ENCODE measurements around the gene CRTAC1.

Gene CRTAC1

GRCh38 chr10:97895084-97895483, 135.3 kb downstream of the CRTAC1 start:
- Mint-ChIP-seq H3K4me1 (ENCODE audit: low read depth) (no peaks in the 10 kb centered on the region), H3K27me3 (peaks cover 5% of the 10 kb centered on the region), H3K4me3 (no peak overlapping the region), H3K36me3 (ENCODE audit: low read depth) (no peaks in the 10 kb centered on the region), H3K9me3 (no peaks in the 10 kb centered on the region), H3K27ac (no peak overlapping the region)
- DNase-seq = no peak

GRCh38 chr10:97894092-97894491, 136.3 kb downstream of the CRTAC1 start:
- Mint-ChIP-seq H3K4me3 (no peak overlapping the region), H3K9me3 (no peaks in the 10 kb centered on the region), H3K36me3 (ENCODE audit: low read depth) (no peaks in the 10 kb centered on the region), H3K27ac (no peak overlapping the region), H3K27me3 (peaks cover 5% of the 10 kb centered on the region), H3K4me1 (ENCODE audit: low read depth) (no peaks in the 10 kb centered on the region)
- DNase-seq = no peak

GRCh38 chr10:97892939-97893338, 137.5 kb downstream of the CRTAC1 start:
- Mint-ChIP-seq H3K36me3 (ENCODE audit: low read depth) (no peaks in the 10 kb centered on the region), H3K9me3 (no peaks in the 10 kb centered on the region), H3K27me3 (peaks cover 5% of the 10 kb centered on the region), H3K27ac (no peak overlapping the region), H3K4me1 (ENCODE audit: low read depth) (no peaks in the 10 kb centered on the region), H3K4me3 (no peak overlapping the region)
- DNase-seq = no peak

GRCh38 chr10:97892506-97892905, 137.9 kb downstream of the CRTAC1 start:
- no peaks in the 10 kb centered on the region for H3K4me1 Mint-ChIP-seq (ENCODE audit: low read depth)
- no peaks in the 10 kb centered on the region for H3K36me3 Mint-ChIP-seq (ENCODE audit: low read depth)
- no peak overlapping the region for H3K27ac Mint-ChIP-seq
- peaks cover 5% of the 10 kb centered on the region for H3K27me3 Mint-ChIP-seq
- no peak for DNase-seq
- no peaks in the 10 kb centered on the region for H3K9me3 Mint-ChIP-seq
- no peak overlapping the region for H3K4me3 Mint-ChIP-seq

DNA sequence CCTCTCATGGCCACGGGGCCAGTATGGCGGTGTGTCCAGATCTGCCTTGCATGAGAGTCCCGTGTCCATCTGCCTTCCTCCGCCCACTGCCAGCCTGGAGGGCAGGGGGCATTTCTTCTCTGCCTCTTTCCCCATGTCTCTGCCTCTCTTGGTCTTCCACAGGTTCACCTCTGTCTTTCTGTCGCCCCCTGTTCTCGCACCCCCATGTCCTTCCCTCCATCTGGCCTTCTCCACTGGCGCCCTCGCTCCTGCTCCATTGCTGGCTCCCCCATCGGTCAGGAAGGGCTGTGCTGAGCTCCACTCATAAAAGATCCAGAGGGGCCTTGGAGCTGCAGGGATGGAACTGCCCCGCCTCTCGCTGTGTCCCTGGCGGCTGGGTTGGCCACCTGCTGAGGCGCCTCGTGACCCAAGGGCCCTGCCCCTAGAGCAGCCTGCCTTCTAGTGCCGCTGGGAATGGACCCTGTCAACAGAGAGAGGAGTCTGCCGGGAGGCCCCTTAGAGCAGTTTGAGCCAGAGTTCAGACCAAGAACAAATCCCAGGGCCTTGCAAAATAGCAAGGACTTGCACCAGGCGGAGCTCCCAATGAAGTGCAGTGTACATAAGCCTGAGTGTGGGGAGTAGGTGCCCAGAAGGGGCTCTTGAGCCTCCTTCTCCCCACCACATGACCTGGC, 138.8 kb downstream of the CRTAC1 start:
- no peak overlapping the region for H3K4me3 Mint-ChIP-seq
- H3K27ac Mint-ChIP-seq = no peak overlapping the region
- H3K4me1 Mint-ChIP-seq (ENCODE audit: low read depth) = no peaks in the 10 kb centered on the region
- no peaks in the 10 kb centered on the region for H3K36me3 Mint-ChIP-seq (ENCODE audit: low read depth)
- H3K27me3 Mint-ChIP-seq = peaks cover 5% of the 10 kb centered on the region
- H3K9me3 Mint-ChIP-seq = no peaks in the 10 kb centered on the region
- DNase-seq = no peak

DNA sequence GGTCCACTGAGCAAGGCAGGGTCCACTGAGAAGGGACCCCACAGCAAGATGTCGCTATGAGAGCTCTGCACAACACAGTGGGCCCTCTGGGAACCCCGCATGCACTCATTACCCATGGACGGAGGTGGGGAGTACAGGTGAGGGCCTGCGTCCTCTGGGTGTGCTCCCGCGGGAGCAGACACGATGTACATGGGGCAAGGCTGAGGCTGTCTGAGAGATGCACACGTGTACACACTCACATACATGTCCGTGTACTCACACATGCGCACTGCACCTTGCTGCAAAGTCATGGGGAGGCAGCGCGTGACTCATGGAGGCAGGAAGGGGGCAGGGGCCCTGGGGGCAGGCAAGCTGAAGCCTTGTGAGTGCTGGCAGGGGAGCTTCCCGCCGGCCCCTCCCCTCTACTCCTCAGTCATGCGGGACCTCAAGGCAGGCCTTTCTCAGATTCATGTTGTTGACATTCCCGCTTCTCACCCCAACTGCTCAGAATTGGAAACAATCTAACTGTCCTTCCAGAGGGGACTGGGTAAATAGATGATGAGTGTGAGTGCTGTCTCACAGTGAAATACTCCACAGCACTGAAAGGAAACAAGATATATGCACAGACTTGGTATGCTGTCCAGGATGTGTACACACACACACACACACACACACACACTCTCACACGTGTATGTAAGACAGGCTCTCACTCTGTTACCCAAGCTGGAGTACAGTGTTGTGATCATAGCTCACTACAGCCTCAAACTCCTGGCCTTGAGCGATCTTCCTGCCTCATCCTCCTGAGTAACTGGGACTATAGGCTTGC, 140.8 kb downstream of the CRTAC1 start:
- no peaks in the 10 kb centered on the region for H3K36me3 Mint-ChIP-seq (ENCODE audit: low read depth)
- H3K4me1 Mint-ChIP-seq (ENCODE audit: low read depth) = no peaks in the 10 kb centered on the region
- H3K4me3 Mint-ChIP-seq = no peak overlapping the region
- no peak overlapping the region for H3K27ac Mint-ChIP-seq
- H3K27me3 Mint-ChIP-seq = no peaks in the 10 kb centered on the region
- DNase-seq = no peak
- H3K9me3 Mint-ChIP-seq = no peaks in the 10 kb centered on the region

DNA sequence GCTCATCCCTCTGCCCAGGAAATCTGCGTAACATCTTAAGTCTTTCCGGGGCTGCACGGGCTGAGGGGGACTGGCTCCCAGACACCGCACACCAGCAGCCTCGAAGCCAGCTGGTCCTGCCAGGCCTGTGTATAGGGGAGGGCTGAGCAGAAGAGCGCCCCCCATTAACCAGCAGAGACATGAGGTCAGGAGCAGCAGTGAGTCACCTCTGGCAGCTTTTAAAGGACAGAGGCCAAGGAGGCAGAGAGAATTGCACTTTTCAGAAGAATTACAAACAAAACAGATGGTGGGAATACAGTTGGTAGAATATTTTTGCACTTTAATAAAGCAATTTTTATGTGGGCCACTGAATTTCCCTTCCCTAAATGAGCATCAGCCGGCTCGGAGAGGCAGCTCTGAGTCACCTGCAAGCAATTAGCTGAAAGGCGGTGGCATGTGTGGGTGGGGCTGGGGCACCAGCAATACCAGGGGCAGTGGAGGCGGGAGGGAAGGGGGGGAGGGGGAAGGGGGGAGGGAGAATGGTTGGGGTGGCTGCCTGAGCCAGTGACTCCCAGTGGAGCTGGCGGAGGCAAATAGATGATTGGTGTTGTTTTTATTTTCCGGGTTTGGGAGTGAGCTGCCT, 141.7 kb downstream of the CRTAC1 start:
- H3K36me3 Mint-ChIP-seq (ENCODE audit: low read depth) = no peaks in the 10 kb centered on the region
- H3K27ac Mint-ChIP-seq = no peak overlapping the region
- no peak overlapping the region for H3K4me3 Mint-ChIP-seq
- no peaks in the 10 kb centered on the region for H3K27me3 Mint-ChIP-seq
- no peaks in the 10 kb centered on the region for H3K4me1 Mint-ChIP-seq (ENCODE audit: low read depth)
- no peaks in the 10 kb centered on the region for H3K9me3 Mint-ChIP-seq
- no peak for DNase-seq

DNA sequence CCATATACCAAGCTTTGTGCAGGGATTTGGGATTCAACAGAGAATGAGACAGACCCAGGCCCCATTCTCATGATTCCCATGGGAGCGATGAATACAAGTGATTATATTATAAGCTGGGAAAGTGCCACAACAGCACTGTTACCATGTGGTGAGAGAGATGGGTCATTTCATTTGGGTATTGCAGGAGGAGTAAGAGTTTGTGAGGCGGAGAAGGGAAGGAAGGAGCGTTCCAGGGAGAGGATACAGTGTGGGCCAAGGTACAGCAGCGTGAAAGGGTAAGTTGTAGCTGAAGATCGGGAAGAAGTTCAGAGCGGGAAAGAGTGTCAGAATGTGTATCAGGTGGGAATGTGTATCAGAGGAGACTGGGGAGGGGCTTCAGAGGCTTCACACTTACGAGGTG, 142.3 kb downstream of the CRTAC1 start:
- H3K9me3 Mint-ChIP-seq = no peaks in the 10 kb centered on the region
- no peak for DNase-seq
- H3K4me3 Mint-ChIP-seq = no peak overlapping the region
- H3K27me3 Mint-ChIP-seq = no peaks in the 10 kb centered on the region
- no peaks in the 10 kb centered on the region for H3K4me1 Mint-ChIP-seq (ENCODE audit: low read depth)
- no peak overlapping the region for H3K27ac Mint-ChIP-seq
- no peaks in the 10 kb centered on the region for H3K36me3 Mint-ChIP-seq (ENCODE audit: low read depth)

- Mint-ChIP-seq H3K27me3 (peaks cover under 1% of the 10 kb centered on the region), H3K4me3 (no peak overlapping the region), H3K4me1 (ENCODE audit: low read depth) (no peaks in the 10 kb centered on the region), H3K9me3 (no peaks in the 10 kb centered on the region), H3K27ac (no peak overlapping the region), H3K36me3 (ENCODE audit: low read depth) (no peaks in the 10 kb centered on the region)
- no peak for DNase-seq
These were observed 143.0 kb downstream of the CRTAC1 start for GRCh38 chr10:97887399-97887798.

DNA sequence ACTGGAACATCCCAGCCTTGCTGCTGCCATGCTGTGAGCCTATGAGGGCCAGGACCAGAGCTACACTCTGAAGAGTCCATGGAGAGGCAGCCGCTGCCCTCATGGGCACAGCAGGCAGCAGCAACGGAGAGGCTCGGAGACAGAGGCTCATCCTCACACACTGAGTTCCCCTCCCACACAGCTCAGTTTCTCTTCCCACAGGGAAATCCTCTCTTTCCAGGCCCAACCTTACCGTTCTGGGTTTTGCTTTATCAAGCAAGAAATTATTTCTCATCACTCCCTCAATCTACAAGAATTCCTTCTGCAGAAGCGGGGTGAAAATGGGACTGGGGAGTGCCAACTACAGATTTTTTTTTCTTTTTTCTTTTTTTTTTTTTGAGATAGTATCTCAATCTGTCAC, 144.1 kb downstream of the CRTAC1 start:
- Mint-ChIP-seq H3K27me3 (peaks cover 2% of the 10 kb centered on the region), H3K4me1 (ENCODE audit: low read depth) (no peaks in the 10 kb centered on the region), H3K27ac (no peak overlapping the region), H3K36me3 (ENCODE audit: low read depth) (no peaks in the 10 kb centered on the region), H3K4me3 (no peak overlapping the region), H3K9me3 (no peaks in the 10 kb centered on the region)
- DNase-seq = no peak

DNA sequence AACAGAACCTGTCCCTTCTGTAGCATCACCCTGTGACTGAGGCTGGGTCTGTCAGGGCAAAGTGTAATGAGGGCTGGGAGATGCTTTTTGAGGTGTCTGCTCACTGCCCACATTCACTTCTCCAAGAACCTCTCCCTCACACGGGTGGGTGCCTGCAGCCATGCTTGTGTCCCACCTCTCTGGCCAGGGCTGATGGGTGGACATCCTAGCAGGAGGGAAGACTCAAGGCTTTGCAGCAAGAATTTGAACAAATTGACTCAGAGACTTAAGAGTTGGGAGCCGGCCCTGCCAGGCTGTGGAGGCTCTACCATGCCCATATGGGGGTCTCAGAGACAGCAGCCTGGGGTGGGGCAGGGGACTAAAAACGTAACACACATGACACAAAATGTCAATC, 147.3 kb downstream of the CRTAC1 start:
- Mint-ChIP-seq H3K9me3 (no peaks in the 10 kb centered on the region), H3K27me3 (peaks cover 2% of the 10 kb centered on the region), H3K36me3 (ENCODE audit: low read depth) (no peaks in the 10 kb centered on the region), H3K4me1 (ENCODE audit: low read depth) (no peaks in the 10 kb centered on the region), H3K4me3 (no peak overlapping the region), H3K27ac (no peak overlapping the region)
- no peak for DNase-seq

- H3K27ac Mint-ChIP-seq = no peak overlapping the region
- no peaks in the 10 kb centered on the region for H3K36me3 Mint-ChIP-seq (ENCODE audit: low read depth)
- peaks cover 2% of the 10 kb centered on the region for H3K27me3 Mint-ChIP-seq
- no peaks in the 10 kb centered on the region for H3K9me3 Mint-ChIP-seq
- no peak for DNase-seq
- no peak overlapping the region for H3K4me3 Mint-ChIP-seq
- H3K4me1 Mint-ChIP-seq (ENCODE audit: low read depth) = no peaks in the 10 kb centered on the region
These were observed 148.0 kb downstream of the CRTAC1 start for GRCh38 chr10:97882142-97883091.

- DNase-seq = no peak
- Mint-ChIP-seq H3K27ac (no peak overlapping the region), H3K4me1 (ENCODE audit: low read depth) (no peaks in the 10 kb centered on the region), H3K27me3 (peaks cover 2% of the 10 kb centered on the region), H3K4me3 (no peak overlapping the region), H3K36me3 (ENCODE audit: low read depth) (no peaks in the 10 kb centered on the region), H3K9me3 (no peaks in the 10 kb centered on the region)
These were observed 150.3 kb downstream of the CRTAC1 start for GRCh38 chr10:97880109-97880508.

- H3K4me3 Mint-ChIP-seq = no peak overlapping the region
These were observed 151.2 kb downstream of the CRTAC1 start for GRCh38 chr10:97879241-97879640.

More at GRCh38 chr10:97879241-97879640, 151.2 kb downstream of the CRTAC1 start:
- Mint-ChIP-seq H3K27me3 (peaks cover 2% of the 10 kb centered on the region), H3K4me1 (ENCODE audit: low read depth) (no peaks in the 10 kb centered on the region), H3K36me3 (ENCODE audit: low read depth) (no peaks in the 10 kb centered on the region), H3K27ac (no peak overlapping the region), H3K9me3 (no peaks in the 10 kb centered on the region)
- DNase-seq = no peak
